ENCODE measurements around the gene AFMID.

DNA sequence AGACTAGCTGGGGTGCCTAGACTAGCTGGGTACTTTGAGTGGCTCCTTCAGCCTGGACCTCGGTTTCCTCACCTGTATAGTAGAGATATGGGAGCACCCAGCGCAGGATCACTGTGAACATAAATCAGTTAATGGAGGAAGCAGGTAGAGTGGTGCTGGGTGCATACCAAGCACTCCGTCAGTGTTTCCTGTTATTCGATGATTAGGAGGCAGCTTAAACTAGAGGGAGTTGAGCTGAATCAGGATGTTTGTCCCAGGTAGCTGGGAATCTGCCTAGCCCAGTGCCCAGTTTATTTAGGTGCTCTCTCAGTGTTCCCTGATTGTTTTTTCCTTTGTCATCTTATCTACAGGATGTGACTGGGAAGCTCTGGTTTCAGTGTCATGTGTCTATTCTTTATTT lies 35.9 kb downstream of the AFMID start:
- no peak for TF ChIP-seq SUZ12 (IDR thresholded peaks at IDR 0.05)
- TF ChIP-seq TARDBP (IDR thresholded peaks at IDR 0.05): no peak
- TF ChIP-seq BHLHE40 (IDR thresholded peaks at IDR 0.05; ENCODE audit: borderline replicate concordance): no peak
- no peak for TF ChIP-seq HDGF (IDR thresholded peaks at IDR 0.05; ENCODE audit: borderline replicate concordance)
- no peak for TF ChIP-seq NFRKB (IDR thresholded peaks at IDR 0.05)
- no peak for TF ChIP-seq ZNF384 (IDR thresholded peaks at IDR 0.05)
- no peak for TF ChIP-seq SP1 (IDR thresholded peaks at IDR 0.05)
